MM.1S (cell line): Measurements from ENCODE around the gene MAS1.

ENCODE experiments used
- DNase-seq: peaks from one replicate; pipeline ENCODE4 v3.0.0-alpha.2; 2015
- H2AFZ ChIP-seq: fragments of 300-600 bp; sonication (generic); 2 replicates; pipeline ENCODE4 v1.6.0; 2016; ENCODE audit warnings: antibody characterized with exemption, low read length
- H3F3A ChIP-seq: fragments of 300-600 bp; sonication (generic); 2 replicates; pipeline ENCODE4 v1.6.1; 2016; ENCODE audit warnings: mild to moderate bottlenecking, antibody characterized with exemption, low read length, moderate library complexity, mixed read lengths; ENCODE audit not compliant: insufficient read depth
- H3K27ac ChIP-seq: fragments of 300-600 bp; sonication (generic); 2 replicates; pipeline ENCODE4 v1.5.1; 2016; ENCODE audit warnings: mild to moderate bottlenecking, low read length
- H3K27me3 ChIP-seq: fragments of 300-600 bp; sonication (generic); replicated peaks from 2 replicates; pipeline ENCODE4 v1.6.0; 2016; ENCODE audit warnings: low read length; ENCODE audit not compliant: insufficient read depth
- H3K36me3 ChIP-seq: fragments of 300-600 bp; sonication (generic); replicated peaks from 2 replicates; pipeline ENCODE4 v1.6.1; 2016; ENCODE audit warnings: mild to moderate bottlenecking, low read length, mixed read lengths; ENCODE audit not compliant: insufficient read depth
- H3K4me1 ChIP-seq: fragments of 300-600 bp; sonication (generic); 2 replicates; pipeline ENCODE4 v1.6.1; 2016; ENCODE audit warnings: low read length, mixed read lengths
- H3K4me2 ChIP-seq: fragments of 300-600 bp; sonication (generic); 2 replicates; pipeline ENCODE4 v1.6.0; 2016; ENCODE audit warnings: low read depth, low read length
- H3K4me3 ChIP-seq: fragments of 300-600 bp; sonication (generic); 2 replicates; pipeline ENCODE4 v1.5.1; 2016; ENCODE audit warnings: low read length, mixed read lengths
- H3K79me2 ChIP-seq: fragments of 300-600 bp; sonication (generic); 2 replicates; pipeline ENCODE4 v1.6.1; 2016; ENCODE audit warnings: mixed run types, low read length, mixed read lengths
- H3K9ac ChIP-seq: fragments of 300-600 bp; sonication (generic); 2 replicates; pipeline ENCODE4 v1.6.1; 2016; ENCODE audit warnings: low read length, mixed read lengths
- H3K9me2 ChIP-seq: fragments of 300-600 bp; sonication (generic); replicated peaks from 2 replicates; pipeline ENCODE4 v1.6.1; 2016; ENCODE audit warnings: mild to moderate bottlenecking, low read length, mixed read lengths; ENCODE audit not compliant: insufficient read depth
- H3K9me3 ChIP-seq: fragments of 300-600 bp; sonication (generic); replicated peaks from 2 replicates; pipeline ENCODE4 v1.6.1; 2016; ENCODE audit warnings: mild to moderate bottlenecking, low read length, mixed read lengths; ENCODE audit not compliant: insufficient read depth
- H4K20me1 ChIP-seq: fragments of 300-600 bp; sonication (generic); 2 replicates; pipeline ENCODE4 v1.6.1; 2016; ENCODE audit warnings: mild to moderate bottlenecking, low read length, moderate library complexity, mixed read lengths; ENCODE audit not compliant: insufficient read depth
- CTCF ChIP-seq: fragments of 300-600 bp; sonication (generic); IDR thresholded peaks from 2 replicates; pipeline ENCODE4 v1.5.1; 2016; ENCODE audit warnings: antibody characterized with exemption, low read length, mixed read lengths
- EZH2 ChIP-seq: fragments of 300-600 bp; sonication (generic); optimal IDR thresholded peaks from 2 replicates; pipeline ENCODE3; 2017; ENCODE audit warnings: low read depth, mild to moderate bottlenecking, antibody characterized with exemption, low read length, mixed read lengths
- EZH2phosphoT487 ChIP-seq: fragments of 300-600 bp; sonication (generic); IDR thresholded peaks from 2 replicates; pipeline ENCODE4 v1.6.1; 2018; ENCODE audit warnings: antibody characterized with exemption, low read length

MAS1 gene

GRCh38 chr6:159934181-159934580 is 43.4 kb downstream of the MAS1 start:
- Histone ChIP-seq H3K9me3 (no peaks in the 10 kb centered on the region), H2AFZ (no peak overlapping the region), H3K4me3 (no peak overlapping the region), H4K20me1 (no peaks in the 10 kb centered on the region), H3K9ac (no peak overlapping the region), H3K27me3 (no peaks in the 10 kb centered on the region), H3K4me1 (no peaks in the 10 kb centered on the region), H3F3A (no peaks in the 10 kb centered on the region), H3K9me2 (no peaks in the 10 kb centered on the region), H3K36me3 (no peaks in the 10 kb centered on the region), H3K79me2 (no peaks in the 10 kb centered on the region), H3K4me2 (no peak overlapping the region), H3K27ac (no peak overlapping the region)
- no peak for DNase-seq
- no peak for TF ChIP-seq EZH2
- no peak for TF ChIP-seq CTCF
- no peak for TF ChIP-seq EZH2phosphoT487

- Histone ChIP-seq H3K79me2 (no peaks in the 10 kb centered on the region), H4K20me1 (no peaks in the 10 kb centered on the region), H3K36me3 (no peaks in the 10 kb centered on the region), H3K4me1 (no peaks in the 10 kb centered on the region), H2AFZ (no peak overlapping the region), H3F3A (no peaks in the 10 kb centered on the region), H3K27ac (no peak overlapping the region), H3K4me3 (no peak overlapping the region), H3K4me2 (no peak overlapping the region), H3K9me2 (no peaks in the 10 kb centered on the region), H3K9ac (no peak overlapping the region), H3K27me3 (no peaks in the 10 kb centered on the region), H3K9me3 (no peaks in the 10 kb centered on the region)
- no peak for TF ChIP-seq CTCF
- TF ChIP-seq EZH2: no peak
- TF ChIP-seq EZH2phosphoT487: no peak
- DNase-seq: no peak
Observed at GRCh38 chr6:159935065-159935464, 44.3 kb downstream of the MAS1 start.

- H2AFZ ChIP-seq: no peak overlapping the region
- no peaks in the 10 kb centered on the region for H3K4me1 ChIP-seq
- H3K79me2 ChIP-seq: no peaks in the 10 kb centered on the region
- no peak overlapping the region for H3K27ac ChIP-seq
- no peaks in the 10 kb centered on the region for H3K27me3 ChIP-seq
- TF ChIP-seq CTCF: no peak
- TF ChIP-seq EZH2: no peak
- TF ChIP-seq EZH2phosphoT487: no peak
- no peaks in the 10 kb centered on the region for H4K20me1 ChIP-seq
- H3K9me3 ChIP-seq: no peaks in the 10 kb centered on the region
- H3K36me3 ChIP-seq: no peaks in the 10 kb centered on the region
- H3K4me3 ChIP-seq: no peak overlapping the region
- DNase-seq: no peak
- no peak overlapping the region for H3K4me2 ChIP-seq
- no peak overlapping the region for H3K9ac ChIP-seq
- no peaks in the 10 kb centered on the region for H3K9me2 ChIP-seq
- no peaks in the 10 kb centered on the region for H3F3A ChIP-seq
Observed at GRCh38 chr6:159935633-159936032, 44.8 kb downstream of the MAS1 start.
